GM19238 (cell line): Measurements from ENCODE around the gene ZNF839.
"Not testable (repeated sequence)": the region's sequence is repeated elsewhere in the genome, so short reads cannot be mapped to it uniquely, and the experiment has no call there.

Experiments used
- DNase-seq: peaks from one replicate; pipeline ENCODE4 v3.0.0; 2011; ENCODE audit warnings: low spot score; ENCODE audit not compliant: insufficient read length

ZNF839 gene

GRCh38 chr14:102314242-102315011 is 5.1 kb upstream of the ZNF839 start:
- peak; percentile 71 for DNase-seq

GRCh38 chr14:102315121-102315520 is 4.4 kb upstream of the ZNF839 start:
- DNase-seq: no peak

GRCh38 chr14:102316338-102316742 is 3.2 kb upstream of the ZNF839 start:
- no peak for DNase-seq

- DNase-seq: peak; percentile 85
These were observed 2.6 kb upstream of the ZNF839 start for GRCh38 chr14:102316743-102317563.

GRCh38 chr14:102317564-102318248 is 1.8 kb upstream of the ZNF839 start:
- no peak for DNase-seq

- DNase-seq: no peak
These were observed 717 bp upstream of the ZNF839 start for GRCh38 chr14:102318781-102319276.

- peak; percentile 36 for DNase-seq
These were observed 601 bp downstream of the ZNF839 start for GRCh38 chr14:102320033-102320660.

GRCh38 chr14:102320671-102321455 is 1.3 kb downstream of the ZNF839 start:
- DNase-seq: no peak

GRCh38 chr14:102321456-102322422 is 2.2 kb downstream of the ZNF839 start:
- DNase-seq: no peak

GRCh38 chr14:102323102-102323501 is 3.6 kb downstream of the ZNF839 start:
- no peak for DNase-seq

- no peak for DNase-seq
These were observed 6.3 kb downstream of the ZNF839 start for GRCh38 chr14:102325791-102326345.

GRCh38 chr14:102326583-102326982 is 7.0 kb downstream of the ZNF839 start:
- DNase-seq: no peak

- not testable (repeated sequence) for DNase-seq
These were observed 9.8 kb downstream of the ZNF839 start for GRCh38 chr14:102329381-102329780.

GRCh38 chr14:102330806-102331205 is 11.3 kb downstream of the ZNF839 start:
- DNase-seq: no peak

GRCh38 chr14:102333390-102333789 is 13.8 kb downstream of the ZNF839 start:
- no peak for DNase-seq

- DNase-seq: no peak
These were observed 14.5 kb downstream of the ZNF839 start for GRCh38 chr14:102333795-102334705.

- no peak for DNase-seq
These were observed 15.6 kb downstream of the ZNF839 start for GRCh38 chr14:102335163-102335562.

- no peak for DNase-seq
These were observed 19.2 kb downstream of the ZNF839 start for GRCh38 chr14:102338724-102339123.
